GM21381 (cell line): ENCODE data around the gene THSD1.
"Not testable (repeated sequence)": the region's sequence is repeated elsewhere in the genome, so short reads cannot be mapped to it uniquely, and the experiment has no call there.

Experiments
- ATAC-seq: cut with Tn5 transposase; IDR thresholded peaks from one replicate; pipeline ENCODE4 v1.9.1; 2021; ENCODE audit warnings: mild to moderate bottlenecking, moderate library complexity; ENCODE audit not compliant: unreplicated experiment

Gene THSD1

GRCh38 chr13:52408071-52408658 lies 2.2 kb upstream of the THSD1 start:
- ATAC-seq, result not testable (repeated sequence)

DNA sequence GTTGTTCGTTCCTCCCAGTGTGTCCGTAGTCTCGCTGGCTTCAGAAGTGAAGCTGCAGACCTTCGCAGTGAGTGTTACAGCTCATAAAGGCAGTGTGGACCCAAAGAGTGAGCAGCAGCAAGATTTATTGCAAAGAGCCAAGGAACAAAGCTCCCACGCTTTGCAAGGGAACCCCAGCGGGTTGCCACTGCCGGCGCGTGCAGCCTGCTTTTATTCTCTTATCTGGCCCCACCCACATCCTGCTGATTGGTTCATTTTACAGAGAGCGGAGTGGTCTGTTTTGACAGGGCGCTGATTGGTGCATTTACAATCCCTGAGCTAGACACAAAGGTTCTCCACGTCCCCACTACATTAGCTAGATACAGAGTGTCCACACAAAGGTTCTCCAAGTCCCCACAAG lies 1.5 kb upstream of the THSD1 start:
- not testable (repeated sequence) for ATAC-seq

DNA sequence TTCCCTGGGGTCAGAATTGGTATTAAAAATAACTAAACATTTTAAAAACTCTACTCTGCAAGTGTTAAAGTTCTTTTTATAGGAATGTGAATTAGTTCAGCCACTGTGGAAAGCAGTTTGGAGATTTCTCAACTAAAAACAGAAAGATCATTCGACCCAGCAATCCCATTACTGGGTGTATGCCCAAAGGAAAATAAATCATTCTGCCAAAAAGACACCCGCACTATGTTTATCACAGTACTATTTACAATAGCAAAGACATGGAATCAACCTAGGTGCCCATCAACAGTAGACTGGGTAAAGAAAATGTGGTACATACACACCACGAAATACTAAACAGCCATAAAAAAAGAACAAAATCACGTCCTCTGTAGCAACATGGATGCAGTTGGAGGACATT lies 657 bp upstream of the THSD1 start:
- no peak for ATAC-seq

GRCh38 chr13:52405369-52405766 lies 604 bp downstream of the THSD1 start:
- ATAC-seq, result no peak

- ATAC-seq, result no peak
Observed at GRCh38 chr13:52399708-52400107, 6.3 kb downstream of the THSD1 start.

DNA sequence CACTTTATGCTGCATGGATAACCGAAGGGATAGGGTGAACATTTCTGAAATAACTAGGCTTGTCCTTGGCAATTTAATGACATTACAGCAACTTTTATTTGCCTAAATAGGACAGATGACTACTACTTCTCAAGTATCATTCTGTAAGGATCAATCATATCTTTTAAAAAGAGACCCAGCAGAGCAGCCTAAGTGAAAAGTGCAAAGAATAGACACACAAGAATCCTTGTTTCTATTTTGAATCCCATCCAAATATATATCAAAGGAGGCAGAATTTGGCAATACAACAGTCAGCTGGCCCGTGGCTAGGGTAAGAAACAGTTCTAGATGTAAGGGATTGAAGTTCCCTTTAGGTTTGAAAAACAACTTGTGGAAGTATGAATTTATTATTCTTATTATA lies 6.9 kb downstream of the THSD1 start:
- ATAC-seq, result no peak

GRCh38 chr13:52395704-52396103 lies 10.3 kb downstream of the THSD1 start:
- ATAC-seq, result no peak

DNA sequence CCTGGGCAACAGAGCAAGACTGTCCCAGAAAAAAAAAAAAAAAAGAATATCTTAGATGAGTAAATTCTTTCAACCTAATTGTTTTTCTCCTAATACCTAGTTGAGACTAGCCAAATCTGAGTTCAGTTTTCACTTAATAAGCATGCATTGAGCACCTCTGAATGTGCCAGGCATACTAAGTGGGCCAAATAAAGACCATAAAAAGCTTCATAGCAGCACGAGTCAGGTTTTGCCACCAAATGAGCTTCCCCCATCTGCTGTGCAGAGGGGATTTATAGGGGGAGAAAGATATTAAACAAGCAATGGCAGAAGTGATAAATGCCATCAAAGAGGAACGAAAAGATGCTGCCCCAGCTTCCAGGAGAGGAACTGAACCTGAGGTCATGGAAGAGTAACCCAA lies 11.4 kb downstream of the THSD1 start:
- no peak for ATAC-seq

DNA sequence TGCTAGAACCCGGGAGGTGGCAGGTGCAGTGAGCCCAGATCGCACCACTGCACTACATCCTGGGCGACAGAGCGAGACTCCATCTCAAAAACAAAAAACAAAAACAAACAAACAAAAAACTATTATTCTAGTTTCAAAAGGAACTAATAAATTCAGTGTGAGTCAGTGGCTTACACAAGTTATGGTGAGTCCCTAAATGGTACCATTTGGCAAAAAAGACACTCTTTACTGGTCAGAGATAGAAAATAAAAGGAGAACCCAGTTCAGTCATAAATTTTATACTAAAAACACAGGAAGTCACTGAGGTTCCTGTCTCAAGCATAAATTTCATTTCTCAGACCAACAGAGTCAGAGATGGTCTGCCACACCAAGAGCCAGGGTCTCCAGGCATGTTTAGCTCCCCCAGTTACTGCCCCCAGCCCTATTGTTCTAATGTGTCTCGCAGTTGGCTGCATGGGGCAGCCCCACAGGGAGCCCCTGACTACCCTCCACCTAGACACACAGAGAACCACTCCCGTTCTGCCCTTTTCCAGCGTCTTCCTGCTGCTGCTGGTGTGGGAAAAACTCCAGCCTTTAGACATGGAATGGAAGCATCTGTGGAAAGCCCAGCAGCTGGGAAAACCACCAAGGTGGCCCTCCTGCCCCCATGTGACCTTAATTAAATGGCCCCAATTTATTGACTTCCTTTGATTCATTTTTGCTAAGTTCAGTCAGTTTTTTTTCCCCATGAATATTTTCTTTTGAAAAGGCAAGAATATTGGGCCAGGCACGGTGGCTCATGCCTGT lies 12.2 kb downstream of the THSD1 start:
- ATAC-seq, result no peak

DNA sequence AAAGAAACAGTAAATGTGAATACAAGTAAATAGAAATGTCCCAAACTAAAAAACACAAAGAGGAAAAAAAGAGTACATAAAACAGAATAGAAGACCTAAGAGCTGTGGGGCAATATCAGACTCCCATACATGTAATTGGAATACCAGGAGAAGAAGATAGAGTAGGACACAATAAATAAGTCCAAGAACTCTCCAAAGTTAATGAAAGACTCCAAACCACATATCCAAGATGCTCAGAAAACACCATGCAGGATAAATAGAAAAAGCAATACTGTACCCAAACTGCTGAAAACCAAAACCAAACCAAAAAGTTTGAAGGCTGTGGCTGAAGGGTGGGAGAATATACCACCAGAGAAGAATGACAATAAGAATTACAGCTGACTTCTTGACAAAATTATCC lies 18.3 kb downstream of the THSD1 start:
- ATAC-seq, result no peak

DNA sequence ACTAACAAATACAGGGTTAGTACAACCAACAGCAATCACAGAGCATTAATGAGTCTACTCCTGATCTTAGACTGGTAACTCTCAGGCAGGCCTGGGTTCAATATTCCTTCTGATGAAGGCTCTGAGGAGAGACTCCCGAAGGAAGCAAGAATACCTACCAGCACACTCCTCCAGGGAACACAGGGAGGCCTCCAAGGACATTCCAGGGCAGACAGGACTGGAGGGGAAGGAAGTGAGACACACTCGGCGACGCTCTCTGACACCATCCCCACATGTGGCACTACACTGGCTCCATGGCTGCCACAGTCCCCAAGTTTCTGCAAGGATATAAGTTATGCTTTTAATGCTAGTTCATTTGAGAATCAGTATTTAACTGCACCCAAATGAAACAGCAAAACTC lies 20.1 kb downstream of the THSD1 start:
- no peak for ATAC-seq

GRCh38 chr13:52383366-52383765 lies 22.6 kb downstream of the THSD1 start:
- no peak for ATAC-seq

GRCh38 chr13:52378312-52378711 lies 27.7 kb downstream of the THSD1 start:
- no peak for ATAC-seq

GRCh38 chr13:52377898-52378297 lies 28.1 kb downstream of the THSD1 start:
- ATAC-seq, result no peak

GRCh38 chr13:52374873-52375411 lies 31.0 kb downstream of the THSD1 start:
- ATAC-seq, result no peak

DNA sequence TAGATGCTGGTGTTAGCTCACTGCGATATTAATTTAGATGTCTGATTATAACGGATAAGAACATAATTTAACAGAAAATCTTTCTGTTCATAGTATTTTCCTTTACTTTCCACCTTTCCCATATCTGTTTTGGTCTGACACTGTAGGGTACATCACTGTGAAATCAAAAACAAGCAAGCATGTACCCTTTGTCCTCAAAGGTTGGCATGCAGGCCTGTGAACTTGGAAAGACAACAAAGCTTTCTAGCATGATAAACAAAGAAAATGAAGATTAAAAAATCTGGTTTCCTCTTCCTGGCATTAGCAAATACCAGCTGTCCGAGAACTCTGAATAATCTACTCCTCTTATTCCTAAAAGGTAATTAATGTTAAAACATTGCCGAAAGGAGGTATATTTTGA lies 31.6 kb downstream of the THSD1 start:
- ATAC-seq, result no peak

GRCh38 chr13:52373277-52373676 lies 32.7 kb downstream of the THSD1 start:
- not testable (repeated sequence) for ATAC-seq

- no peak for ATAC-seq
Observed at GRCh38 chr13:52371736-52372247, 34.2 kb downstream of the THSD1 start.

- ATAC-seq, result no peak
Observed at GRCh38 chr13:52366291-52366690, 39.7 kb downstream of the THSD1 start.

DNA sequence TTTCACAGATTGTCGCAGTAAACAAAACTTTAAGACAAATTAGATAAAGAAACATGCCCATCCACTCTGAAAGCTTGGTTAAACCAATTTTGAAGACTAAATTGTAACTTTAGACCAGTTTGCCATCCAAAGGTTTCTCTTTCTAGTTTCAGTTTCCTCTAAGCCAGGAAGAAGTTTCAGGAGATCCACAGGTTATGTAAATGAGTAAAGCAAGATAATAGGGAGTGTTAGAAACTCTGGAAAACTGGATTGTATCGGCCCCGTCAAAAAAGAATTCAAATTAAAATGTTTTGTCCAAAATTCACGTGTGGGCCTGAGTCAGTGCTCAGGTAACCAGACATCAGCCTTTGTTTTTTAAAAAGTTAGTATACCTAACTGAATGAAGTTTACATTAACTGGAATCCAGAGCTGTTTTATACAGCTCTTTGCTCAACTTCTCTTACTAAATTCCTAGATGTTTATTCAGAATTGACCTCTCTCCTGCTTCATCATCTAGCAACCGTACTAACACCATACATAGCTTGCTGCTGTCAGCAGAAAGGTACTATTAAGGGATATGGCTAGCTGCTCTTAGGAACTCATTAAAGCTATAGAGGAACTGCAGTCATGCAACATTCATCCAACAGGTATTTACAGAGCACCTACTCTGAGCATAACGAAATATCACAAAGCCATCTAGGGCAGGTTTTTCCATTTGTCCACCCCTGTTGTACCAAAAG lies 43.6 kb downstream of the THSD1 start:
- not testable (repeated sequence) for ATAC-seq

- ATAC-seq, result no peak
Observed at GRCh38 chr13:52361225-52361624, 44.7 kb downstream of the THSD1 start.

DNA sequence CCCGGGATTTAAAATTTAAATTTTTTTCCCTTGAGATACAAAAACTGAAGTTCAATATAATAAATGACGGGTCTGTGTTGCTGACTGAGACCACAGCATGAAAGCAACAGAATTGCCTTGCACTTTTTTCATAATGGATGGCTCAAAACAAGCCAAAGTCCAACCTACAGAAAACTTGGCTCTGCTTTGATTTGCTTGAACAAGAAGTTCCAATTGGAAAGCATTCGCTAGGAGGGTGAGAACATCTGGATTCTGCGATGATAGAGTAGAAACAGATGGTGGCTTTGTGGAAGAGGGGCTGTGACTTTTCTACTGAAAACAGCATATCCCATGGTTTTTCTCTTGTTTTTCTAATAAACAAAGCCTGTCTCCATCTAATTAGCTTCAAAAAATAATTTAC lies 46.4 kb downstream of the THSD1 start:
- no peak for ATAC-seq
